Liver (tissue), 9 donors: Measurements from ENCODE around the gene TMCC2. TPM values are rescaled to one million over a fixed set of nuclear protein-coding genes. Genes with fewer than 3 reads are reported as not detected.
"Not testable (repeated sequence)": the region's sequence is repeated elsewhere in the genome, so short reads cannot be mapped to it uniquely, and the experiment has no call there.

Experiments used
- DNase-seq: peaks from one replicate; pipeline ENCODE4 v3.0.0-alpha.2; 2017; ENCODE audit warnings: low spot score
- H3K27ac ChIP-seq, 2 donors: one replicate each; pipeline ENCODE4 v1.7.0; 2013; ENCODE audit warnings: inconsistent platforms in 2 of 2, low read length in 2 of 2, control low read depth in 1 of 2, low read depth in 1 of 2, mild to moderate bottlenecking in 1 of 2
- H3K27me3 ChIP-seq, 4 donors: one replicate each; pipeline versions ENCODE4 v1.6.1 to v1.7.0; 2013; ENCODE audit warnings: low read length in 3 of 4, inconsistent platforms in 1 of 4, mild to moderate bottlenecking in 1 of 4, moderate library complexity in 1 of 4; ENCODE audit not compliant: control insufficient read depth in 4 of 4, insufficient read depth in 4 of 4
- H3K36me3 ChIP-seq, 4 donors: one replicate each; pipeline versions ENCODE4 v1.6.1 to v1.7.0; 2013; ENCODE audit warnings: low read length in 3 of 4, mild to moderate bottlenecking in 3 of 4, low read depth in 1 of 4, moderate library complexity in 1 of 4; ENCODE audit not compliant: control insufficient read depth in 4 of 4, insufficient read depth in 3 of 4
- H3K4me1 ChIP-seq, 4 donors: one replicate each; pipeline versions ENCODE4 v1.6.1 to v1.7.0; 2013; ENCODE audit warnings: low read length in 3 of 4, mild to moderate bottlenecking in 3 of 4, moderate library complexity in 1 of 4; ENCODE audit not compliant: control insufficient read depth in 4 of 4, insufficient read depth in 4 of 4
- H3K4me3 ChIP-seq, 3 donors: one replicate each; pipeline versions ENCODE4 v1.6.1 to v1.7.0; 2013; ENCODE audit warnings: low read length in 3 of 3, control low read depth in 1 of 3, low read depth in 1 of 3, mild to moderate bottlenecking in 1 of 3
- H3K9ac ChIP-seq, 2 donors: one replicate each; pipeline ENCODE4 v1.7.0; 2013; ENCODE audit warnings: low read length in 2 of 2, mild to moderate bottlenecking in 2 of 2, moderate library complexity in 2 of 2, control low read depth in 1 of 2, low read depth in 1 of 2
- H3K9me3 ChIP-seq, 4 donors: one replicate each; pipeline versions ENCODE4 v1.6.1 to v1.7.0; 2013; ENCODE audit warnings: low read length in 3 of 4; ENCODE audit not compliant: control insufficient read depth in 4 of 4
- ATF3 ChIP-seq: IDR thresholded peaks from 2 replicates; pipeline ENCODE4 v1.6.1; 2016; ENCODE audit warnings: antibody characterized with exemption
- EGR1 ChIP-seq, 2 donors: IDR thresholded peaks; 2 replicates each; pipeline ENCODE4 v1.6.1; 2016 to 2018; ENCODE audit warnings: antibody characterized with exemption in 2 of 2, low read depth in 2 of 2
- HNF4A ChIP-seq, 2 donors: conservative IDR thresholded peaks; 2 replicates each; pipeline ENCODE4 v1.6.1; 2016; ENCODE audit warnings: antibody characterized with exemption in 2 of 2, mild to moderate bottlenecking in 2 of 2
- NR2F2 ChIP-seq: IDR thresholded peaks from 2 replicates; pipeline ENCODE4 v1.6.1; 2016; ENCODE audit warnings: antibody characterized with exemption
- REST ChIP-seq: IDR thresholded peaks from 2 replicates; pipeline ENCODE4 v1.6.1; 2016; ENCODE audit warnings: antibody characterized with exemption, mild to moderate bottlenecking
- SP1 ChIP-seq: IDR thresholded peaks from 2 replicates; pipeline ENCODE4 v1.6.1; 2018; ENCODE audit warnings: antibody characterized with exemption, mild to moderate bottlenecking
- TAF1 ChIP-seq: conservative IDR thresholded peaks from 2 replicates; pipeline ENCODE4 v1.6.1; 2016; ENCODE audit warnings: antibody characterized with exemption, mild to moderate bottlenecking
- ZBTB33 ChIP-seq: IDR thresholded peaks from 2 replicates; pipeline ENCODE4 v1.6.1; 2016; ENCODE audit warnings: antibody characterized with exemption
- WGBS: extraction: QIAGEN DNeasy Blood & Tissue Kit; methylation state at CpG from one replicate; pipeline ENCODE4 v1.1.7; 2013; 5-methylcytosine and 5-hydroxymethylcytosine counted together
- polyA plus RNA-seq, 2 donors: library from polyadenylated mRNA; stranded (reverse) in 1 of 2; unstranded in 1 of 2; fragments of 200-250 nt in 1 of 2; fragments of >200 nt in 1 of 2; fragmentation: Nextera tagmentation in 1 of 2; extraction: Ambion mirVana in 1 of 2; gene quantifications; one replicate each; pipeline versions ENCODE4 v1.2.1 to v1.2.3, GENCODE V29; 2013 to 2015
- total RNA-seq, 2 donors: library from RNA; depleted of rRNA; stranded (reverse); fragments of >200 nt; gene quantifications; one replicate each; pipeline ENCODE4 v1.2.3, GENCODE V29; 2014
- donor health status: healthy.
- donor health status: healthy.
- donor health status: healthy.
- donor health status: healthy.
- donor health status: healthy.

TMCC2 gene
- total and polyA plus RNA-seq, 4 donors = 0.06 to 452 (median 0.21) TPM

GRCh38 chr1:205279986-205280385 lies 52.2 kb downstream of the TMCC2 start:
- H3K9me3 ChIP-seq = no peaks in the 10 kb centered on the region
- WGBS = 85% methylated on average over 3 of the region's 3 CpGs
- no peaks in the 10 kb centered on the region for H3K36me3 ChIP-seq
- H3K9ac ChIP-seq = no peak overlapping the region
- DNase-seq = no peak
- H3K27ac ChIP-seq = no peak overlapping the region
- TF ChIP-seq NR2F2 = no peak
- no peak for TF ChIP-seq REST
- no peak for TF ChIP-seq EGR1 (IDR thresholded peaks at IDR 0.05; ENCODE audit: low read depth in 2 of 2)
- TF ChIP-seq TAF1 = no peak
- no peak for TF ChIP-seq SP1
- H3K27me3 ChIP-seq = no peaks in the 10 kb centered on the region
- H3K4me1 ChIP-seq = peaks cover 0 to 8% (median under 1%) of the 10 kb centered on the region in 4 donors
- H3K4me3 ChIP-seq = no peak overlapping the region

- H3K9me3 ChIP-seq, H3K27ac ChIP-seq, H3K4me3 ChIP-seq, H3K27me3 ChIP-seq, H3K4me1 ChIP-seq, DNase-seq, H3K36me3 ChIP-seq, H3K9ac ChIP-seq: not testable (repeated sequence)
- WGBS = 98% methylated on average over 10 of the region's 10 CpGs
Observed at GRCh38 chr1:205280666-205281395, 53.1 kb downstream of the TMCC2 start.

GRCh38 chr1:205283270-205284147 lies 55.8 kb downstream of the TMCC2 start:
- H3K36me3 ChIP-seq = no peaks in the 10 kb centered on the region
- no peak overlapping the region for H3K27ac ChIP-seq
- no peaks in the 10 kb centered on the region for H3K27me3 ChIP-seq
- H3K4me1 ChIP-seq = peaks cover 0 to 9% (median 2%) of the 10 kb centered on the region in 4 donors
- H3K4me3 ChIP-seq = no peak overlapping the region
- TF ChIP-seq ATF3 (no peak), REST (no peak), TAF1 (no peak), HNF4A (conservative IDR thresholded peaks at IDR 0.05) (no peak), ZBTB33 (no peak)
- H3K9me3 ChIP-seq = no peaks in the 10 kb centered on the region
- H3K9ac ChIP-seq = no peak overlapping the region
- DNase-seq = no peak
- 90% methylated on average over 15 of the region's 15 CpGs for WGBS
